H9 (cell line): ENCODE data around the gene PAPLN. TPM values are rescaled to one million over a fixed set of nuclear protein-coding genes. Genes with fewer than 3 reads are reported as not detected.
A peak's percentile ranks its signal among the peaks of the same experiment; 100 is the strongest.

Experiments used
- DNase-seq: peaks from one replicate; pipeline ENCODE4 v3.0.0-alpha.2; 2017
- H2AFZ ChIP-seq: one replicate; pipeline ENCODE4 v1.6.1; 2013; ENCODE audit warnings: mild to moderate bottlenecking, low read length, control low read depth, moderate library complexity
- H2AK5ac ChIP-seq: 2 replicates; pipeline ENCODE4 v1.6.1; 2013; ENCODE audit warnings: low read length, control low read depth, mixed read lengths; ENCODE audit not compliant: insufficient read length
- H2BK120ac ChIP-seq: one replicate; pipeline ENCODE4 v1.6.1; 2013; ENCODE audit warnings: low read depth, mild to moderate bottlenecking, low read length, control low read depth, inconsistent platforms; ENCODE audit not compliant: poor library complexity, severe bottlenecking
- H2BK12ac ChIP-seq: 2 replicates; pipeline ENCODE4 v1.6.1; 2013; ENCODE audit warnings: low read length, control low read depth, mixed read lengths, low read depth; ENCODE audit not compliant: insufficient read length
- H2BK15ac ChIP-seq: 2 replicates; pipeline ENCODE4 v1.6.1; 2013; ENCODE audit warnings: low read depth, low read length, control low read depth
- H2BK20ac ChIP-seq: one replicate; pipeline ENCODE4 v1.6.1; 2013; ENCODE audit warnings: low read depth, mild to moderate bottlenecking, low read length, control low read depth, inconsistent platforms; ENCODE audit not compliant: poor library complexity, severe bottlenecking
- H2BK5ac ChIP-seq: 2 replicates; pipeline ENCODE4 v1.6.1; 2013; ENCODE audit warnings: low read length, control low read depth, mixed read lengths; ENCODE audit not compliant: insufficient read length
- H3K14ac ChIP-seq: 2 replicates; pipeline ENCODE4 v1.6.1; 2013; ENCODE audit warnings: low read length, control low read depth; ENCODE audit not compliant: insufficient read depth
- H3K18ac ChIP-seq: 2 replicates; pipeline ENCODE4 v1.6.1; 2013; ENCODE audit warnings: low read depth, mild to moderate bottlenecking, mixed read lengths, low read length, control low read depth; ENCODE audit not compliant: insufficient read length
- H3K23ac ChIP-seq: 2 replicates; pipeline ENCODE4 v1.6.1; 2013; ENCODE audit warnings: low read length, control low read depth, mixed read lengths, low read depth; ENCODE audit not compliant: insufficient read length
- H3K23me2 ChIP-seq: 2 replicates; pipeline ENCODE4 v1.6.1; 2013; ENCODE audit warnings: low read depth, mild to moderate bottlenecking, mixed read lengths, low read length, control low read depth; ENCODE audit not compliant: insufficient read length, poor library complexity, severe bottlenecking
- H3K27ac ChIP-seq: 2 replicates; pipeline ENCODE4 v1.5.1; 2013; ENCODE audit warnings: low read length, control low read depth, mixed read lengths, low read depth; ENCODE audit not compliant: insufficient read length
- H3K27me3 ChIP-seq: 2 replicates; pipeline ENCODE4 v1.6.1; 2013; ENCODE audit warnings: low read length, control low read depth, inconsistent platforms; ENCODE audit not compliant: insufficient read depth
- H3K4ac ChIP-seq: 2 replicates; pipeline ENCODE4 v1.6.1; 2013; ENCODE audit warnings: low read depth, mild to moderate bottlenecking, control low read depth, inconsistent platforms, low read length, moderate library complexity
- H3K4me1 ChIP-seq: 2 replicates; pipeline ENCODE4 v1.6.1; 2013; ENCODE audit warnings: low read length, control low read depth, inconsistent platforms; ENCODE audit not compliant: insufficient read depth
- H3K4me2 ChIP-seq: 2 replicates; pipeline ENCODE4 v1.6.1; 2013; ENCODE audit warnings: low read length, control low read depth, mixed read lengths; ENCODE audit not compliant: insufficient read length, insufficient read depth
- H3K56ac ChIP-seq: 2 replicates; pipeline ENCODE4 v1.6.1; 2013; ENCODE audit warnings: low read depth, mild to moderate bottlenecking, mixed read lengths, low read length, control low read depth; ENCODE audit not compliant: insufficient read length
- H3K79me1 ChIP-seq: 2 replicates; pipeline ENCODE4 v1.6.1; 2013; ENCODE audit warnings: low read depth, mild to moderate bottlenecking, moderate library complexity, low read length, control low read depth, inconsistent platforms; ENCODE audit not compliant: insufficient read depth, poor library complexity, severe bottlenecking
- H3K79me2 ChIP-seq: 2 replicates; pipeline ENCODE4 v1.6.1; 2013; ENCODE audit warnings: low read length, control low read depth, inconsistent platforms; ENCODE audit not compliant: insufficient read depth
- H3K9ac ChIP-seq: 2 replicates; pipeline ENCODE4 v1.6.1; 2013; ENCODE audit warnings: low read length, control low read depth, mixed read lengths; ENCODE audit not compliant: insufficient read length; ENCODE audit errors: extremely low read depth
- H3K9me3 ChIP-seq: one replicate; pipeline ENCODE4 v1.6.1; 2013; ENCODE audit warnings: low read depth, low read length, inconsistent platforms; ENCODE audit not compliant: control insufficient read depth
- H3T11ph ChIP-seq: one replicate; pipeline ENCODE4 v1.6.1; 2013; ENCODE audit warnings: mild to moderate bottlenecking, low read length, control low read depth, inconsistent platforms
- H4K20me1 ChIP-seq: one replicate; pipeline ENCODE4 v1.6.1; 2013; ENCODE audit not compliant: control insufficient read depth, insufficient read length, insufficient read depth
- H4K5ac ChIP-seq: 2 replicates; pipeline ENCODE4 v1.6.1; 2013; ENCODE audit warnings: low read depth, mild to moderate bottlenecking, mixed read lengths, low read length, control low read depth; ENCODE audit not compliant: insufficient read length
- H4K8ac ChIP-seq: replicated peaks from 2 replicates; pipeline ENCODE4 v1.6.1; 2013; ENCODE audit warnings: low read length, control low read depth, mixed read lengths, low read depth; ENCODE audit not compliant: insufficient read length
- H4K91ac ChIP-seq: 2 replicates; pipeline ENCODE4 v1.6.1; 2013; ENCODE audit warnings: low read depth, mild to moderate bottlenecking, moderate library complexity, mixed read lengths, low read length, control low read depth; ENCODE audit not compliant: insufficient read length
- H3K27ac Mint-ChIP-seq, 3 experiments: 2 replicates in 2 of 3; 3 replicates in 1 of 3; pipeline ENCODE4 v1.8.0; 2020 to 2021; ENCODE audit warnings: mixed read lengths in 3 of 3, mild to moderate bottlenecking in 1 of 3, moderate library complexity in 1 of 3
- H3K27me3 Mint-ChIP-seq: 2 replicates; pipeline ENCODE4 v1.8.0; 2021; ENCODE audit warnings: low read depth, mild to moderate bottlenecking, moderate library complexity, mixed read lengths
- H3K36me3 Mint-ChIP-seq, 3 experiments: 2 replicates in 2 of 3; 3 replicates in 1 of 3; pipeline ENCODE4 v1.8.0; 2020 to 2021; ENCODE audit warnings: low read depth in 3 of 3, mixed read lengths in 3 of 3; ENCODE audit not compliant: insufficient read depth in 1 of 3
- H3K4me1 Mint-ChIP-seq, 2 experiments: 2 replicates each; pipeline ENCODE4 v1.8.0; 2020; ENCODE audit warnings: mixed read lengths in 2 of 2
- H3K4me3 Mint-ChIP-seq, 2 experiments: 2 replicates in 1 of 2; 3 replicates in 1 of 2; pipeline ENCODE4 v1.8.0; 2020 to 2021; ENCODE audit warnings: mild to moderate bottlenecking in 2 of 2, mixed read lengths in 2 of 2, moderate library complexity in 1 of 2
- H3K9me3 Mint-ChIP-seq, 2 experiments: 2 replicates in 1 of 2; 3 replicates in 1 of 2; pipeline ENCODE4 v1.8.0; 2020; ENCODE audit warnings: mild to moderate bottlenecking in 2 of 2, mixed read lengths in 2 of 2, moderate library complexity in 1 of 2
- CTCF ChIP-seq: fragments of 200-600 bp; sonication (generic); conservative IDR thresholded peaks from 3 replicates; pipeline ENCODE4 v1.8.0; 2021; ENCODE audit warnings: antibody characterized with exemption, mild to moderate bottlenecking
- WGBS: extraction: QIAGEN DNeasy Blood & Tissue Kit; methylation state at CpG from one replicate; pipeline ENCODE4 v1.1.7; 2013; ENCODE audit warnings: missing lambda C conversion rate, low lambda C conversion rate, mixed read lengths; ENCODE audit not compliant: insufficient read length; ENCODE audit errors: extremely low coverage; 5-methylcytosine and 5-hydroxymethylcytosine counted together
- total RNA-seq: library from RNA; stranded (reverse); gene quantifications from 2 replicates; pipeline ENCODE4 v1.2.1, GENCODE V29; 2021

PAPLN gene
- total RNA-seq, 1 experiment from 2014 or later: 8.5 TPM

GRCh38 chr14:73249564-73250316, 12.4 kb downstream of the PAPLN start:
- H4K8ac ChIP-seq: no peak overlapping the region
- no peaks in the 10 kb centered on the region for H3K79me1 ChIP-seq
- H3K27me3 ChIP-seq: no peaks in the 10 kb centered on the region
- H3K23me2 ChIP-seq: no peaks in the 10 kb centered on the region
- no peak overlapping the region for H2BK15ac ChIP-seq
- Mint-ChIP-seq H3K36me3 (peaks cover 0 to 7% (median 3%) of the 10 kb centered on the region in 3 experiments; a peak in 3 of 7 replicates), H3K4me3 (no peak overlapping the region), H3K27ac (peak overlapping the region in 2 of 3 experiments; percentile 50 to 60; a peak in 2 of 7 replicates), H3K4me1 (0 out of 4 replicates have a peak, but pooled peaks cover 0 to 4% of the 10 kb centered on the region in 2 experiments), H3K27me3 (no peaks in the 10 kb centered on the region; the same call in 1 of the 2 replicates), H3K9me3 (no peaks in the 10 kb centered on the region; a peak in 1 of 5 replicates)
- WGBS: no CpG with 5 or more reads among the region's 13 CpGs
- H2AK5ac ChIP-seq: no peak overlapping the region
- no peaks in the 10 kb centered on the region for H3K79me2 ChIP-seq
- no peaks in the 10 kb centered on the region for H3K4me1 ChIP-seq
- DNase-seq: no peak
- H3K14ac ChIP-seq: no peak overlapping the region; the same call in 1 of the 2 replicates
- no peak overlapping the region for H4K91ac ChIP-seq
- no peak for TF ChIP-seq CTCF
- H2AFZ ChIP-seq: no peak overlapping the region
- no peak overlapping the region for H2BK20ac ChIP-seq
- H3K27ac ChIP-seq: no peak overlapping the region
- H2BK120ac ChIP-seq: no peak overlapping the region
- H3T11ph ChIP-seq: no peak overlapping the region
- H3K9me3 ChIP-seq: no peaks in the 10 kb centered on the region
- H3K56ac ChIP-seq: no peak overlapping the region
- H4K20me1 ChIP-seq: no peaks in the 10 kb centered on the region
- H3K18ac ChIP-seq: no peak overlapping the region
- H2BK12ac ChIP-seq: no peak overlapping the region
- H3K4me2 ChIP-seq: no peak overlapping the region
- H2BK5ac ChIP-seq: no peak overlapping the region
- no peak overlapping the region for H3K23ac ChIP-seq
- no peak overlapping the region for H3K9ac ChIP-seq
- no peak overlapping the region for H4K5ac ChIP-seq
- no peak overlapping the region for H3K4ac ChIP-seq
